HepG2 (cell line): Measurements from ENCODE around the gene TSNAX. TPM values are rescaled to one million over a fixed set of nuclear protein-coding genes. Genes with fewer than 3 reads are reported as not detected.
A peak's percentile ranks its signal among the peaks of the same experiment; 100 is the strongest.

Experiments used
- ARNT2 ChIP-seq: sonication (generic); formaldehyde crosslinking; IDR thresholded peaks from 2 replicates; pipeline ENCODE4 v1.8.0; 2022; ENCODE audit warnings: mild to moderate bottlenecking, low read depth, missing genetic modification reagents, moderate library complexity
- BRD4 ChIP-seq: sonication (generic); formaldehyde crosslinking; IDR thresholded peaks from 2 replicates; pipeline ENCODE4 v1.4.0; 2020; ENCODE audit warnings: missing genetic modification reagents
- DMAP1 ChIP-seq: IDR thresholded peaks from 2 replicates; pipeline ENCODE4 v1.6.1; 2016
- DPF2 ChIP-seq: sonication (generic); formaldehyde crosslinking; IDR thresholded peaks from 2 replicates; pipeline ENCODE4 v1.4.0; 2020; ENCODE audit warnings: mild to moderate bottlenecking, low read depth, missing genetic modification reagents, borderline replicate concordance
- GTF2F1 ChIP-seq: fragments of 150-350 bp; IDR thresholded peaks from 2 replicates; pipeline ENCODE4 v1.6.1; 2014; ENCODE audit warnings: low read length
- HNRNPH1 ChIP-seq: fragments of 200-400 bp; formaldehyde crosslinking; optimal IDR thresholded peaks from 2 replicates; pipeline ENCODE3; 2017; ENCODE audit warnings: mild to moderate bottlenecking, low read depth, low read length
- IRF2 ChIP-seq: IDR thresholded peaks from 2 replicates; pipeline ENCODE4 v1.6.1; 2018; ENCODE audit warnings: missing genetic modification reagents, missing compliant biosample characterization
- KAT8 ChIP-seq: IDR thresholded peaks from 2 replicates; pipeline ENCODE4 v1.6.1; 2016; ENCODE audit warnings: missing genetic modification reagents, missing compliant biosample characterization
- MTA3 ChIP-seq: sonication (generic); formaldehyde crosslinking; IDR thresholded peaks from 2 replicates; pipeline ENCODE4 v1.4.0; 2020; ENCODE audit warnings: missing genetic modification reagents
- RBFOX2 ChIP-seq: fragments of 200-400 bp; formaldehyde crosslinking; IDR thresholded peaks from 2 replicates; pipeline ENCODE4 v1.6.1; 2017; ENCODE audit warnings: low read depth, mild to moderate bottlenecking, low read length
- TAF1 ChIP-seq: sonication (generic); formaldehyde crosslinking; IDR thresholded peaks from 2 replicates; pipeline ENCODE4 v1.4.0; 2020; ENCODE audit warnings: missing genetic modification reagents
- TCF7 ChIP-seq: sonication (generic); IDR thresholded peaks from 2 replicates; pipeline ENCODE4 v1.6.1; 2016; ENCODE audit warnings: antibody characterized with exemption, low read depth
- U2AF2 ChIP-seq: fragments of 200-400 bp; formaldehyde crosslinking; IDR thresholded peaks from 2 replicates; pipeline ENCODE4 v1.6.1; 2017; ENCODE audit warnings: low read depth, mild to moderate bottlenecking, low read length
- ZNF205 ChIP-seq: IDR thresholded peaks from 2 replicates; pipeline ENCODE4 v1.6.1; 2018; ENCODE audit warnings: missing biosample characterization, missing genetic modification reagents
- ZNF335 ChIP-seq: sonication (generic); formaldehyde crosslinking; IDR thresholded peaks from 2 replicates; pipeline ENCODE4 v1.4.0; 2020; ENCODE audit warnings: missing genetic modification reagents
- ZNF614 ChIP-seq: IDR thresholded peaks from 2 replicates; pipeline ENCODE4 v1.6.1; 2018; ENCODE audit warnings: missing biosample characterization, missing genetic modification reagents, inconsistent platforms, borderline replicate concordance
- polyA plus RNA-seq, 8 experiments: library from polyadenylated mRNA; depleted of rRNA in 3 of 8; stranded (reverse) in 7 of 8; unstranded in 1 of 8; fragments of >200 nt; fragmentation: Illumina TruSeq in 4 of 8; extraction: Trizol in 4 of 8; gene quantifications; 2 replicates each; pipeline versions ENCODE4 v1.2.1 to v1.2.3, GENCODE V29; 2011 to 2016; ENCODE audit warnings: low read depth in 4 of 8, missing spikeins in 1 of 8, mixed read lengths in 1 of 8; ENCODE audit not compliant: insufficient read depth in 1 of 8
- total RNA-seq, 5 experiments: library from RNA; depleted of rRNA; stranded (reverse); fragments of >200 nt; fragmentation: Illumina TruSeq; extraction: Trizol; gene quantifications; 2 replicates each; pipeline ENCODE4 v1.2.3, GENCODE V29; 2016; ENCODE audit warnings: low read depth in 1 of 5
- TF ChIP-seq, protein P1 (sequence below): sonication (generic); formaldehyde crosslinking; IDR thresholded peaks from 2 replicates; pipeline ENCODE4 v1.8.1; 2022; ENCODE audit warnings: low read depth, mild to moderate bottlenecking, missing genetic modification reagents
- TF ChIP-seq, protein P2 (sequence below): sonication (generic); formaldehyde crosslinking; IDR thresholded peaks from 2 replicates; pipeline ENCODE4 v1.5.0; 2020; ENCODE audit warnings: mild to moderate bottlenecking, low read depth, missing genetic modification reagents, borderline replicate concordance
- TF ChIP-seq, protein P3 (sequence below): sonication (generic); formaldehyde crosslinking; IDR thresholded peaks from 2 replicates; pipeline ENCODE4 v1.4.0; 2020; ENCODE audit warnings: missing genetic modification reagents, mild to moderate bottlenecking, borderline replicate concordance
- TF ChIP-seq, protein P4 (sequence below): IDR thresholded peaks from 2 replicates; pipeline ENCODE4 v1.6.1; 2016; ENCODE audit warnings: mild to moderate bottlenecking

Gene TSNAX
- total and polyA plus RNA-seq, 2 of the 13 experiments (the other 11 are each of a cell fraction or from before 2014, with no cell fraction given): 13.2 to 46.2 TPM

DNA sequence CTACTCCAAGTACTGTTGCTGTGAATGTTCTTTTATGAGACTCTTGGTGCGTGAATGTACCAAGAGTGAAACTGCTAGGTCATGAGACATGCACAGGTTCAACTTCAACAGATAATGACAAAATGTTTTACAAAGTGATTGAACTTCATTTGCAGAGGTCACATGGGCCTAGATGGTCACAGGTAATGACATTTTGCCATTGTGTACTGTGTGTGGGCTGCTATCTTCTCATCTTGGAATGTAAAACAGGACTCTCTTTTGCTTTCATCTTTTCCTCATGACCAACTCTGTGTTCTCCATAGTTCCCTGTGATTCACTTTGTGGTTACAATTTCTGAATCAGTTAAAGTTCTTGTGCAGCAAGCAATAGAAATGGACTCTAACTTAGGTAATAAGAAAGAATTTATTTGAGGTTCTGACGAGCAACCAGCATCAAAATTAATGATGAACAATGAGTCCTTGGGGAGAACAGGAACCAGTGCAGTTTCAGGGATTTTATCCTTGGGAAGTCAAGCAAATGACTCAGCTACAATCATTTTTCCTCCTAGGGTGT lies 16.2 kb upstream of the TSNAX start (continued):
- TF ChIP-seq ZNF614 (CRISPR knock-in tag) (0 out of 2 replicates have a peak, but pooled peaks have one; percentile 45), BRD4 (no peak), TCF7 (peak; percentile 76), MTA3 (CRISPR knock-in tag) (no peak), KAT8 (CRISPR knock-in tag) (0 out of 2 replicates have a peak, but pooled peaks have one; percentile 34), GTF2F1 (no peak), HNRNPH1 (no peak), TAF1 (CRISPR knock-in tag) (no peak), DPF2 (CRISPR knock-in tag) (no peak), RBFOX2 (no peak), ARNT2 (no peak), IRF2 (CRISPR knock-in tag) (no peak), U2AF2 (no peak), ZNF205 (CRISPR knock-in tag) (no peak), DMAP1 (no peak), ZNF335 (CRISPR knock-in tag) (peak; percentile 72; the same call in 1 of the 2 replicates)
- TF ChIP-seq, protein P1, sequence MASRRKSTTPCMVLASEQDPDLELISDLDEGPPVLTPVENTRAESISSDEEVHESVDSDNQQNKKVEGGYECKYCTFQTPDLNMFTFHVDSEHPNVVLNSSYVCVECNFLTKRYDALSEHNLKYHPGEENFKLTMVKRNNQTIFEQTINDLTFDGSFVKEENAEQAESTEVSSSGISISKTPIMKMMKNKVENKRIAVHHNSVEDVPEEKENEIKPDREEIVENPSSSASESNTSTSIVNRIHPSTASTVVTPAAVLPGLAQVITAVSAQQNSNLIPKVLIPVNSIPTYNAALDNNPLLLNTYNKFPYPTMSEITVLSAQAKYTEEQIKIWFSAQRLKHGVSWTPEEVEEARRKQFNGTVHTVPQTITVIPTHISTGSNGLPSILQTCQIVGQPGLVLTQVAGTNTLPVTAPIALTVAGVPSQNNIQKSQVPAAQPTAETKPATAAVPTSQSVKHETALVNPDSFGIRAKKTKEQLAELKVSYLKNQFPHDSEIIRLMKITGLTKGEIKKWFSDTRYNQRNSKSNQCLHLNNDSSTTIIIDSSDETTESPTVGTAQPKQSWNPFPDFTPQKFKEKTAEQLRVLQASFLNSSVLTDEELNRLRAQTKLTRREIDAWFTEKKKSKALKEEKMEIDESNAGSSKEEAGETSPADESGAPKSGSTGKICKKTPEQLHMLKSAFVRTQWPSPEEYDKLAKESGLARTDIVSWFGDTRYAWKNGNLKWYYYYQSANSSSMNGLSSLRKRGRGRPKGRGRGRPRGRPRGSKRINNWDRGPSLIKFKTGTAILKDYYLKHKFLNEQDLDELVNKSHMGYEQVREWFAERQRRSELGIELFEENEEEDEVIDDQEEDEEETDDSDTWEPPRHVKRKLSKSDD (CRISPR knock-in tag): no peak
- TF ChIP-seq, protein P2, sequence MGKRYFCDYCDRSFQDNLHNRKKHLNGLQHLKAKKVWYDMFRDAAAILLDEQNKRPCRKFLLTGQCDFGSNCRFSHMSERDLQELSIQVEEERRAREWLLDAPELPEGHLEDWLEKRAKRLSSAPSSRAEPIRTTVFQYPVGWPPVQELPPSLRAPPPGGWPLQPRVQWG (CRISPR knock-in tag): no peak
- TF ChIP-seq, protein P3, sequence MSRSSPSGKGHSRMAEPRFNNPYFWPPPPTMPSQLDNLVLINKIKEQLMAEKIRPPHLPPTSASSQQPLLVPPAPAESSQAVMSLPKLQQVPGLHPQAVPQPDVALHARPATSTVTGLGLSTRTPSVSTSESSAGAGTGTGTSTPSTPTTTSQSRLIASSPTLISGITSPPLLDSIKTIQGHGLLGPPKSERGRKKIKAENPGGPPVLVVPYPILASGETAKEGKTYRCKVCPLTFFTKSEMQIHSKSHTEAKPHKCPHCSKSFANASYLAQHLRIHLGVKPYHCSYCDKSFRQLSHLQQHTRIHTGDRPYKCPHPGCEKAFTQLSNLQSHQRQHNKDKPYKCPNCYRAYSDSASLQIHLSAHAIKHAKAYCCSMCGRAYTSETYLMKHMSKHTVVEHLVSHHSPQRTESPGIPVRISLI: no peak
- TF ChIP-seq, protein P4, sequence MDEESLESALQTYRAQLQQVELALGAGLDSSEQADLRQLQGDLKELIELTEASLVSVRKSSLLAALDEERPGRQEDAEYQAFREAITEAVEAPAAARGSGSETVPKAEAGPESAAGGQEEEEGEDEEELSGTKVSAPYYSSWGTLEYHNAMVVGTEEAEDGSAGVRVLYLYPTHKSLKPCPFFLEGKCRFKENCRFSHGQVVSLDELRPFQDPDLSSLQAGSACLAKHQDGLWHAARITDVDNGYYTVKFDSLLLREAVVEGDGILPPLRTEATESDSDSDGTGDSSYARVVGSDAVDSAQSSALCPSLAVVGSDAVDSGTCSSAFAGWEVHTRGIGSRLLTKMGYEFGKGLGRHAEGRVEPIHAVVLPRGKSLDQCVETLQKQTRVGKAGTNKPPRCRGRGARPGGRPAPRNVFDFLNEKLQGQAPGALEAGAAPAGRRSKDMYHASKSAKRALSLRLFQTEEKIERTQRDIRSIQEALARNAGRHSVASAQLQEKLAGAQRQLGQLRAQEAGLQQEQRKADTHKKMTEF: 0 out of 2 replicates have a peak, but pooled peaks have one; percentile 31
- TF ChIP-seq, all 625 proteins: peak for 24
